Bronchial epithelial cell (primary cell): ENCODE results near the gene DTWD1. TPM values are rescaled to one million over a fixed set of nuclear protein-coding genes. Genes with fewer than 3 reads are reported as not detected.
A peak's percentile ranks its signal among the peaks of the same experiment; 100 is the strongest.

Experiments used
- DNase-seq: peaks from one replicate; pipeline ENCODE4 v3.0.0-alpha.2; 2010; ENCODE audit warnings: low read depth
- FAIRE-seq: peaks from 2 replicates; lab custom pipeline; 2011; peaks lifted over from hg19 to GRCh38; lab: Jason Lieb, UNC
- H3K27me3 ChIP-seq: 2 replicates; pipeline ENCODE4 v1.5.1; 2011; ENCODE audit warnings: low read length; ENCODE audit not compliant: control insufficient read depth, insufficient read depth
- H3K36me3 ChIP-seq: 2 replicates; pipeline ENCODE4 v1.5.1; 2011; ENCODE audit warnings: low read length; ENCODE audit not compliant: control insufficient read depth, insufficient read depth
- H3K4me3 ChIP-seq: 2 replicates; pipeline ENCODE4 v1.5.1; 2011; ENCODE audit warnings: mild to moderate bottlenecking, low read depth, low read length, control low read depth
- CTCF ChIP-seq: IDR thresholded peaks from 2 replicates; pipeline ENCODE4 v1.5.1; 2011; ENCODE audit warnings: mild to moderate bottlenecking, moderate library complexity, low read length, control low read depth, inconsistent platforms; ENCODE audit not compliant: insufficient read depth, severe bottlenecking
- total RNA-seq: library from RNA; depleted of rRNA; stranded (reverse); fragments of >200 nt; gene quantifications from 2 replicates; pipeline ENCODE4 v1.2.1, GENCODE V29; 2014

DTWD1 gene
- total RNA-seq, 1 donor from 2014 or later: 7.9 TPM

GRCh38 chr15:49627407-49627877, 6.6 kb downstream of the DTWD1 start:
- FAIRE-seq: no peak

GRCh38 chr15:49628379-49628778, 7.5 kb downstream of the DTWD1 start:
- FAIRE-seq (no peak), DNase-seq (no peak)
- no peaks in the 10 kb centered on the region for H3K36me3 ChIP-seq
- H3K27me3 ChIP-seq: no peaks in the 10 kb centered on the region
- no peak overlapping the region for H3K4me3 ChIP-seq
- no peak for TF ChIP-seq CTCF

More at GRCh38 chr15:49627407-49627877, 6.6 kb downstream of the DTWD1 start:
- Histone ChIP-seq H3K4me3 (no peak overlapping the region), H3K27me3 (no peaks in the 10 kb centered on the region), H3K36me3 (no peaks in the 10 kb centered on the region)
- no peak for TF ChIP-seq CTCF
- DNase-seq: peak; percentile 91

- DNase-seq (no peak), FAIRE-seq (no peak)
- no peaks in the 10 kb centered on the region for H3K27me3 ChIP-seq
- H3K4me3 ChIP-seq: no peak overlapping the region
- no peak for TF ChIP-seq CTCF
- H3K36me3 ChIP-seq: peaks cover 2% of the 10 kb centered on the region
Observed at GRCh38 chr15:49637857-49638256, 17.0 kb downstream of the DTWD1 start.

- no peak for TF ChIP-seq CTCF
- DNase-seq: no peak
- Histone ChIP-seq H3K27me3 (no peaks in the 10 kb centered on the region), H3K36me3 (peaks cover 1% of the 10 kb centered on the region), H3K4me3 (no peak overlapping the region)
- FAIRE-seq: no peak
Observed at GRCh38 chr15:49644364-49644794, 23.5 kb downstream of the DTWD1 start.

GRCh38 chr15:49645277-49645676, 24.4 kb downstream of the DTWD1 start:
- DNase-seq (no peak), FAIRE-seq (no peak)
- no peaks in the 10 kb centered on the region for H3K27me3 ChIP-seq
- H3K4me3 ChIP-seq: no peak overlapping the region
- peaks cover 1% of the 10 kb centered on the region for H3K36me3 ChIP-seq
- no peak for TF ChIP-seq CTCF

GRCh38 chr15:49645941-49646340, 25.1 kb downstream of the DTWD1 start:
- no peak for TF ChIP-seq CTCF
- FAIRE-seq (peak; percentile 76), DNase-seq (peak; percentile 91)
- H3K4me3 ChIP-seq: no peak overlapping the region
- no peaks in the 10 kb centered on the region for H3K27me3 ChIP-seq
- H3K36me3 ChIP-seq: peaks cover 1% of the 10 kb centered on the region
